ENCODE measurements around the gene PDE5A.

- TF ChIP-seq MAFK (IDR thresholded peaks at IDR 0.05; ENCODE audit: partially characterized antibody), result no peak
- TF ChIP-seq PHF8 (IDR thresholded peaks at IDR 0.05; ENCODE audit: borderline replicate concordance, low read depth), result no peak
- TF ChIP-seq CTCF (IDR thresholded peaks at IDR 0.05), result no peak
- TF ChIP-seq ESRRA (IDR thresholded peaks at IDR 0.05; ENCODE audit: borderline replicate concordance, low read length), result no peak
- no peak for TF ChIP-seq PBX3 (IDR thresholded peaks at IDR 0.05)
- no peak for TF ChIP-seq CBX8 (IDR thresholded peaks at IDR 0.05)
- TF ChIP-seq POLR2A (IDR thresholded peaks at IDR 0.05; ENCODE audit: low read length), result no peak
- no peak for TF ChIP-seq POLR2AphosphoS2 (conservative IDR thresholded peaks at IDR 0.05; ENCODE audit: low read length)
- TF ChIP-seq, protein P1, sequence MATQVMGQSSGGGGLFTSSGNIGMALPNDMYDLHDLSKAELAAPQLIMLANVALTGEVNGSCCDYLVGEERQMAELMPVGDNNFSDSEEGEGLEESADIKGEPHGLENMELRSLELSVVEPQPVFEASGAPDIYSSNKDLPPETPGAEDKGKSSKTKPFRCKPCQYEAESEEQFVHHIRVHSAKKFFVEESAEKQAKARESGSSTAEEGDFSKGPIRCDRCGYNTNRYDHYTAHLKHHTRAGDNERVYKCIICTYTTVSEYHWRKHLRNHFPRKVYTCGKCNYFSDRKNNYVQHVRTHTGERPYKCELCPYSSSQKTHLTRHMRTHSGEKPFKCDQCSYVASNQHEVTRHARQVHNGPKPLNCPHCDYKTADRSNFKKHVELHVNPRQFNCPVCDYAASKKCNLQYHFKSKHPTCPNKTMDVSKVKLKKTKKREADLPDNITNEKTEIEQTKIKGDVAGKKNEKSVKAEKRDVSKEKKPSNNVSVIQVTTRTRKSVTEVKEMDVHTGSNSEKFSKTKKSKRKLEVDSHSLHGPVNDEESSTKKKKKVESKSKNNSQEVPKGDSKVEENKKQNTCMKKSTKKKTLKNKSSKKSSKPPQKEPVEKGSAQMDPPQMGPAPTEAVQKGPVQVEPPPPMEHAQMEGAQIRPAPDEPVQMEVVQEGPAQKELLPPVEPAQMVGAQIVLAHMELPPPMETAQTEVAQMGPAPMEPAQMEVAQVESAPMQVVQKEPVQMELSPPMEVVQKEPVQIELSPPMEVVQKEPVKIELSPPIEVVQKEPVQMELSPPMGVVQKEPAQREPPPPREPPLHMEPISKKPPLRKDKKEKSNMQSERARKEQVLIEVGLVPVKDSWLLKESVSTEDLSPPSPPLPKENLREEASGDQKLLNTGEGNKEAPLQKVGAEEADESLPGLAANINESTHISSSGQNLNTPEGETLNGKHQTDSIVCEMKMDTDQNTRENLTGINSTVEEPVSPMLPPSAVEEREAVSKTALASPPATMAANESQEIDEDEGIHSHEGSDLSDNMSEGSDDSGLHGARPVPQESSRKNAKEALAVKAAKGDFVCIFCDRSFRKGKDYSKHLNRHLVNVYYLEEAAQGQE (IDR thresholded peaks at IDR 0.05), result no peak
- TF ChIP-seq KDM5A (IDR thresholded peaks at IDR 0.05), result no peak
These were observed 124.0 kb downstream of the PDE5A start for GRCh38 chr4:119504616-119505015.

Data from A549 (cell line).